ENCODE data around the gene TAB2. TPM values are rescaled to one million over a fixed set of nuclear protein-coding genes. Genes with fewer than 3 reads are reported as not detected.

The TAB2 gene
- total and polyA plus RNA-seq, 2 of the 8 experiments (the other 6 are each of a cell fraction or from before 2014, with no cell fraction given), result 40.4 to 63.0 TPM

- no peak for TF ChIP-seq SIN3A (conservative IDR thresholded peaks at IDR 0.05 in 1 of 2, IDR thresholded peaks at IDR 0.05 in 1 of 2; ENCODE audit: low read depth in 1 of 2, low read length in 2 of 2)
- TF ChIP-seq BCL11A (IDR thresholded peaks at IDR 0.05; ENCODE audit: low read depth in 2 of 2, low read length in 2 of 2), result no peak
- TF ChIP-seq CREB1 (IDR thresholded peaks at IDR 0.05), result no peak
- no peak for TF ChIP-seq ZNF274 (IDR thresholded peaks at IDR 0.05; ENCODE audit: borderline replicate concordance, extremely low read depth, low read length)
- no peak for TF ChIP-seq NANOG (IDR thresholded peaks at IDR 0.05; ENCODE audit: insufficient read depth, low read depth, low read length, poor library complexity, severe bottlenecking)
- no peak for TF ChIP-seq EZH2 (IDR thresholded peaks at IDR 0.05; ENCODE audit: low read depth, low read length, severe bottlenecking)
These were observed 139.0 kb downstream of the TAB2 start (continued) for GRCh38 chr6:149456311-149457021.
